HG03025 (cell line): Measurements from ENCODE around the gene PRKCE.

ENCODE experiments used
- ATAC-seq: cut with Tn5 transposase; IDR thresholded peaks from one replicate; pipeline ENCODE4 v1.9.1; 2021; ENCODE audit warnings: mild to moderate bottlenecking, moderate library complexity; ENCODE audit not compliant: unreplicated experiment, low FRiP score

The PRKCE gene

GRCh38 chr2:45721150-45721549 is 69.7 kb downstream of the PRKCE start:
- ATAC-seq = no peak

- ATAC-seq = no peak
These were observed 71.0 kb downstream of the PRKCE start for GRCh38 chr2:45722477-45722876.

- no peak for ATAC-seq
These were observed 72.4 kb downstream of the PRKCE start for GRCh38 chr2:45723857-45724256.

- ATAC-seq = no peak
These were observed 72.9 kb downstream of the PRKCE start for GRCh38 chr2:45724335-45724734.

- ATAC-seq = no peak
These were observed 74.3 kb downstream of the PRKCE start for GRCh38 chr2:45725731-45726130.

GRCh38 chr2:45726188-45726587 is 74.7 kb downstream of the PRKCE start:
- no peak for ATAC-seq

GRCh38 chr2:45728458-45728942 is 77.0 kb downstream of the PRKCE start:
- ATAC-seq = peak; percentile 79

- ATAC-seq = peak; percentile 51
These were observed 78.5 kb downstream of the PRKCE start for GRCh38 chr2:45729753-45730512.

- no peak for ATAC-seq
These were observed 79.7 kb downstream of the PRKCE start for GRCh38 chr2:45731141-45731540.

- no peak for ATAC-seq
These were observed 81.0 kb downstream of the PRKCE start for GRCh38 chr2:45732436-45732835.

GRCh38 chr2:45732946-45733345 is 81.5 kb downstream of the PRKCE start:
- ATAC-seq = no peak

- ATAC-seq = no peak
These were observed 82.9 kb downstream of the PRKCE start for GRCh38 chr2:45734336-45734735.

- ATAC-seq = no peak
These were observed 83.5 kb downstream of the PRKCE start for GRCh38 chr2:45734952-45735351.

- ATAC-seq = no peak
These were observed 85.6 kb downstream of the PRKCE start for GRCh38 chr2:45736757-45737704.

- ATAC-seq = no peak
These were observed 88.5 kb downstream of the PRKCE start for GRCh38 chr2:45739796-45740485.

GRCh38 chr2:45741161-45741850 is 89.8 kb downstream of the PRKCE start:
- no peak for ATAC-seq

GRCh38 chr2:45743531-45744396 is 92.3 kb downstream of the PRKCE start:
- no peak for ATAC-seq

GRCh38 chr2:45745231-45745630 is 93.8 kb downstream of the PRKCE start:
- ATAC-seq = no peak

GRCh38 chr2:45746888-45747287 is 95.4 kb downstream of the PRKCE start:
- no peak for ATAC-seq
